CD4-positive, alpha-beta T cell (primary cell): ENCODE results near the gene MYOZ3. TPM values are rescaled to one million over a fixed set of nuclear protein-coding genes. Genes with fewer than 3 reads are reported as not detected.

Experiments
- ATAC-seq: fragments of 200-7000 bp; cut with Tn5 transposase; one replicate; pipeline ENCODE4 v1.10.0; 2022; ENCODE audit warnings: mild to moderate bottlenecking; ENCODE audit not compliant: poor library complexity
- CTCF ChIA-PET: fragments of 350-600 bp; sonication (Branson Sonifier 250); formaldehyde crosslinking; loops from one replicate; lab custom pipeline; 2021; ENCODE audit warnings: antibody characterized with exemption, inconsistent platforms; lab: Charles Lee
- POLR2A ChIA-PET: fragments of 350-600 bp; sonication (Branson Sonifier 250); formaldehyde crosslinking; loops from one replicate; lab custom pipeline; 2021; ENCODE audit warnings: antibody characterized with exemption, inconsistent platforms; lab: Charles Lee
- DNase-seq, 14 experiments: peaks; one replicate each; pipeline ENCODE4 v3.0.0-alpha.2; 2013 to 2020; ENCODE audit warnings: mixed read lengths in 2 of 14
- H3K27ac ChIP-seq, 2 donors: one replicate each; pipeline versions ENCODE4 v1.5.1 to v1.7.0; 2013; ENCODE audit warnings: low read length in 2 of 2, low read depth in 1 of 2, mild to moderate bottlenecking in 1 of 2
- H3K27me3 ChIP-seq, 2 experiments: 1 replicate in 1 of 2; 2 replicates in 1 of 2; pipeline versions ENCODE4 v1.6.1 to v1.7.0; 2013; ENCODE audit warnings: low read length in 2 of 2, control low read depth in 1 of 2, mild to moderate bottlenecking in 1 of 2, moderate library complexity in 1 of 2; ENCODE audit not compliant: insufficient read depth in 2 of 2, control insufficient read depth in 1 of 2
- H3K36me3 ChIP-seq: one replicate; pipeline ENCODE4 v1.6.1; 2013; ENCODE audit warnings: low read length, control low read depth; ENCODE audit not compliant: insufficient read depth
- H3K4me1 ChIP-seq: one replicate; pipeline ENCODE4 v1.6.1; 2013; ENCODE audit warnings: low read length, control low read depth; ENCODE audit not compliant: insufficient read depth
- H3K4me3 ChIP-seq: one replicate; pipeline ENCODE4 v1.5.1; 2013; ENCODE audit warnings: mild to moderate bottlenecking, low read length, moderate library complexity
- H3K9me3 ChIP-seq, 2 experiments: 1 replicate in 1 of 2; 2 replicates in 1 of 2; pipeline versions ENCODE4 v1.6.1 to v1.7.0; 2013; ENCODE audit warnings: low read length in 2 of 2, mild to moderate bottlenecking in 2 of 2, control low read depth in 1 of 2, moderate library complexity in 1 of 2; ENCODE audit not compliant: control insufficient read depth in 1 of 2, insufficient read depth in 1 of 2
- H3K27ac Mint-ChIP-seq: one replicate; pipeline ENCODE4 v1.8.0; 2020; ENCODE audit warnings: mixed read lengths
- H3K27me3 Mint-ChIP-seq: one replicate; pipeline ENCODE4 v1.8.0; 2021; ENCODE audit warnings: mixed read lengths
- H3K36me3 Mint-ChIP-seq: one replicate; pipeline ENCODE4 v1.8.0; 2021; ENCODE audit warnings: low read depth, mixed read lengths
- H3K4me1 Mint-ChIP-seq: one replicate; pipeline ENCODE4 v1.8.0; 2021; ENCODE audit warnings: low read depth, mixed read lengths
- H3K4me3 Mint-ChIP-seq: one replicate; pipeline ENCODE4 v1.8.0; 2020; ENCODE audit warnings: mild to moderate bottlenecking, mixed read lengths
- H3K9me3 Mint-ChIP-seq: one replicate; pipeline ENCODE4 v1.8.0; 2020; ENCODE audit warnings: mixed read lengths
- CTCF ChIP-seq: fragments of 200-600 bp; IDR thresholded peaks from one replicate; pipeline ENCODE4 v1.8.0; 2022; ENCODE audit warnings: antibody characterized with exemption, mild to moderate bottlenecking
- intact Hi-C, 2 experiments: fragments of 100-400 bp; cut with DNase I in 1 of 2; cut with micrococcal nuclease in 1 of 2; formaldehyde crosslinking; loops; one replicate each; pipeline versions ENCODE4 v1.15.1 to v1.9.0; 2023 to 2025; cut with DNase I, micrococcal nuclease
- total RNA-seq, 174 experiments: library from RNA in 2 of 174; stranded (reverse) in 2 of 174; gene quantifications; one replicate each; pipeline ENCODE4 v1.2.3 and lab custom pipeline; 2021 to 2026

MYOZ3 gene
- total RNA-seq, 2 experiments from 2014 or later, result not detected

- Histone ChIP-seq H3K4me3 (no peak overlapping the region), H3K9me3 (no peaks in the 10 kb centered on the region), H3K27ac (no peak overlapping the region), H3K27me3 (peaks cover 0 to 3% of the 10 kb centered on the region in 2 experiments), H3K36me3 (no peaks in the 10 kb centered on the region), H3K4me1 (no peaks in the 10 kb centered on the region)
- no peak for TF ChIP-seq CTCF
- POLR2A ChIA-PET, result no interaction called here
- intact Hi-C loops, result no loop called here
- ATAC-seq, result no peak
- Mint-ChIP-seq H3K27ac (no peak overlapping the region), H3K4me1 (no peaks in the 10 kb centered on the region), H3K9me3 (no peaks in the 10 kb centered on the region), H3K27me3 (peaks cover 3% of the 10 kb centered on the region), H3K36me3 (no peaks in the 10 kb centered on the region), H3K4me3 (no peak overlapping the region)
- CTCF ChIA-PET, result no interaction called here
- DNase-seq, result no peak
Observed at GRCh38 chr5:150642991-150643710, 17.9 kb upstream of the MYOZ3 start.

GRCh38 chr5:150644058-150644457 lies 17.0 kb upstream of the MYOZ3 start:
- Histone ChIP-seq H3K27ac (no peak overlapping the region), H3K36me3 (no peaks in the 10 kb centered on the region), H3K4me1 (no peaks in the 10 kb centered on the region), H3K9me3 (no peaks in the 10 kb centered on the region), H3K27me3 (peaks cover 0 to 3% of the 10 kb centered on the region in 2 experiments), H3K4me3 (no peak overlapping the region)
- ChIA-PET CTCF (no interaction called here), POLR2A (no interaction called here)
- DNase-seq (no peak), ATAC-seq (no peak)
- H3K27ac Mint-ChIP-seq, result no peak overlapping the region
- TF ChIP-seq CTCF, result no peak
- no peaks in the 10 kb centered on the region for H3K27me3 Mint-ChIP-seq
- H3K9me3 Mint-ChIP-seq, result no peaks in the 10 kb centered on the region
- intact Hi-C loops, result no loop called here
- no peaks in the 10 kb centered on the region for H3K4me1 Mint-ChIP-seq
- no peak overlapping the region for H3K4me3 Mint-ChIP-seq
- no peaks in the 10 kb centered on the region for H3K36me3 Mint-ChIP-seq

- H3K4me1 ChIP-seq, result no peaks in the 10 kb centered on the region
- H3K27ac ChIP-seq, result no peak overlapping the region
- no peaks in the 10 kb centered on the region for H3K4me1 Mint-ChIP-seq
- H3K27ac Mint-ChIP-seq, result no peak overlapping the region
- no peak overlapping the region for H3K4me3 ChIP-seq
- no peak overlapping the region for H3K4me3 Mint-ChIP-seq
- H3K9me3 Mint-ChIP-seq, result no peaks in the 10 kb centered on the region
- intact Hi-C loops, result no loop called here
- H3K36me3 Mint-ChIP-seq, result no peaks in the 10 kb centered on the region
- ATAC-seq (no peak), DNase-seq (no peak)
- no peaks in the 10 kb centered on the region for H3K9me3 ChIP-seq
- ChIA-PET CTCF (no interaction called here), POLR2A (no interaction called here)
- no peak for TF ChIP-seq CTCF
- no peaks in the 10 kb centered on the region for H3K36me3 ChIP-seq
- H3K27me3 ChIP-seq, result peaks cover 0 to under 1% of the 10 kb centered on the region in 2 experiments
- no peaks in the 10 kb centered on the region for H3K27me3 Mint-ChIP-seq
Observed at GRCh38 chr5:150644514-150644913, 16.5 kb upstream of the MYOZ3 start.
